ENCODE data around the gene RPP40. TPM values are rescaled to one million over a fixed set of nuclear protein-coding genes. Genes with fewer than 3 reads are reported as not detected.

The RPP40 gene
- total and polyA plus RNA-seq, 9 of the 15 experiments (the other 6 are each of a cell fraction or from before 2014, with no cell fraction given): 22.6 to 114 (median 39.0) TPM

GRCh38 chr6:5053038-5053437 lies 49.2 kb upstream of the RPP40 start:
- Histone ChIP-seq H3K79me2 (ENCODE audit: control insufficient read depth, insufficient read depth, low read length) (no peaks in the 10 kb centered on the region), H3K36me3 (ENCODE audit: control insufficient read depth, insufficient read depth, low read length) (no peaks in the 10 kb centered on the region), H2AFZ (ENCODE audit: low read depth, low read length) (no peak overlapping the region), H3K4me3 (no peak overlapping the region), H3K27me3 (ENCODE audit: control insufficient read depth in 2 of 2, insufficient read depth in 2 of 2, low read length in 2 of 2) (peaks cover 0 to 9% of the 10 kb centered on the region in 2 experiments; a peak in 3 of 5 replicates), H3K4me2 (ENCODE audit: insufficient read depth, low read length) (no peak overlapping the region), H4K20me1 (replicated peaks; ENCODE audit: control insufficient read depth, insufficient read depth, low read length) (no peaks in the 10 kb centered on the region), H3K4me1 (replicated peaks in 1 of 2; ENCODE audit: control insufficient read depth in 2 of 2, insufficient read depth in 2 of 2, low read length in 2 of 2) (no peaks in the 10 kb centered on the region), H3K9me3 (replicated peaks; ENCODE audit: control insufficient read depth, insufficient read depth, low read depth, low read length) (no peaks in the 10 kb centered on the region), H3K9ac (ENCODE audit: insufficient read depth in 1 of 2, low read depth in 2 of 2, low read length in 2 of 2) (no peak overlapping the region), H3K27ac (ENCODE audit: extremely low read depth, low read depth, low read length) (no peak overlapping the region), H3K9me1 (ENCODE audit: control insufficient read depth, insufficient read depth, low read length) (no peaks in the 10 kb centered on the region)
- ATAC-seq: no peak
- in situ Hi-C loops (cut with MboI) (no loop called here), intact Hi-C loops (cut with micrococcal nuclease) (loop anchor here (10.0 kb wide), 1 partner anchor 412 kb away; no protein-coding TSS in a partner anchor)
- DNase-seq (ENCODE audit: extremely low read depth in 1 of 4, low spot score in 3 of 4): no peak
- no TSS peak for BruUV-seq (replicated peaks)
- no peak for FAIRE-seq
- ChIA-PET CTCF (ENCODE audit: low intra/inter-chr PET ratio) (no interaction called here), POLR2A (no interaction called here)
- no peak for TF ChIP-seq HMGN3 (IDR thresholded peaks at IDR 0.05; ENCODE audit: borderline replicate concordance, extremely low read depth, insufficient read length, low read depth, low read length)
- no peak for TF ChIP-seq HEY1 (CRISPR knock-in tag; IDR thresholded peaks at IDR 0.05; ENCODE audit: borderline replicate concordance)
- no peak for TF ChIP-seq ZSCAN29 (IDR thresholded peaks at IDR 0.05)
- no peak for TF ChIP-seq MEF2D (tag; conservative IDR thresholded peaks at IDR 0.05; ENCODE audit: low read depth)
- TF ChIP-seq TOE1 (IDR thresholded peaks at IDR 0.05; ENCODE audit: borderline replicate concordance): no peak
- TF ChIP-seq TOE1 (CRISPR knock-in tag; IDR thresholded peaks at IDR 0.05; ENCODE audit: borderline replicate concordance, low read depth): no peak
- no peak for TF ChIP-seq ETS2 (tag; IDR thresholded peaks at IDR 0.05; ENCODE audit: borderline replicate concordance, poor library complexity, severe bottlenecking)
- no peak for TF ChIP-seq GABPB1 (CRISPR knock-in tag; IDR thresholded peaks at IDR 0.05)
- no peak for TF ChIP-seq ZNF407 (IDR thresholded peaks at IDR 0.05; ENCODE audit: low read depth)
- TF ChIP-seq TARDBP (IDR thresholded peaks at IDR 0.05): no peak
- TF ChIP-seq, protein P1, sequence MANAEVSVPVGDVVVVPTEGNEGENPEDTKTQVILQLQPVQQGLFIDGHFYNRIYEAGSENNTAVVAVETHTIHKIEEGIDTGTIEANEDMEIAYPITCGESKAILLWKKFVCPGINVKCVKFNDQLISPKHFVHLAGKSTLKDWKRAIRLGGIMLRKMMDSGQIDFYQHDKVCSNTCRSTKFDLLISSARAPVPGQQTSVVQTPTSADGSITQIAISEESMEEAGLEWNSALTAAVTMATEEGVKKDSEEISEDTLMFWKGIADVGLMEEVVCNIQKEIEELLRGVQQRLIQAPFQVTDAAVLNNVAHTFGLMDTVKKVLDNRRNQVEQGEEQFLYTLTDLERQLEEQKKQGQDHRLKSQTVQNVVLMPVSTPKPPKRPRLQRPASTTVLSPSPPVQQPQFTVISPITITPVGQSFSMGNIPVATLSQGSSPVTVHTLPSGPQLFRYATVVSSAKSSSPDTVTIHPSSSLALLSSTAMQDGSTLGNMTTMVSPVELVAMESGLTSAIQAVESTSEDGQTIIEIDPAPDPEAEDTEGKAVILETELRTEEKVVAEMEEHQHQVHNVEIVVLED (CRISPR knock-in tag; IDR thresholded peaks at IDR 0.05): no peak
- no peak for TF ChIP-seq ZNF561 (CRISPR knock-in tag; conservative IDR thresholded peaks at IDR 0.05)
- TF ChIP-seq C11orf30 (IDR thresholded peaks at IDR 0.05; ENCODE audit: low read depth): no peak
- TF ChIP-seq ZNF324 (CRISPR knock-in tag; IDR thresholded peaks at IDR 0.05): no peak
- no peak for TF ChIP-seq ZNF764 (CRISPR knock-in tag; IDR thresholded peaks at IDR 0.05; ENCODE audit: low read depth)

All from K562 (cell line).